HL-60 (cell line): Measurements from ENCODE around the gene TMA16.

Experiments used
- GABPA ChIP-seq: IDR thresholded peaks from 2 replicates; pipeline ENCODE4 v1.6.1; 2012; ENCODE audit warnings: low read depth
- TF ChIP-seq, protein P1 (sequence below): IDR thresholded peaks from one replicate; pipeline ENCODE4 v1.5.1; 2011; ENCODE audit warnings: low read length, control low read depth, inconsistent platforms; ENCODE audit not compliant: insufficient read depth

- no peak for TF ChIP-seq GABPA
- TF ChIP-seq, protein P1, sequence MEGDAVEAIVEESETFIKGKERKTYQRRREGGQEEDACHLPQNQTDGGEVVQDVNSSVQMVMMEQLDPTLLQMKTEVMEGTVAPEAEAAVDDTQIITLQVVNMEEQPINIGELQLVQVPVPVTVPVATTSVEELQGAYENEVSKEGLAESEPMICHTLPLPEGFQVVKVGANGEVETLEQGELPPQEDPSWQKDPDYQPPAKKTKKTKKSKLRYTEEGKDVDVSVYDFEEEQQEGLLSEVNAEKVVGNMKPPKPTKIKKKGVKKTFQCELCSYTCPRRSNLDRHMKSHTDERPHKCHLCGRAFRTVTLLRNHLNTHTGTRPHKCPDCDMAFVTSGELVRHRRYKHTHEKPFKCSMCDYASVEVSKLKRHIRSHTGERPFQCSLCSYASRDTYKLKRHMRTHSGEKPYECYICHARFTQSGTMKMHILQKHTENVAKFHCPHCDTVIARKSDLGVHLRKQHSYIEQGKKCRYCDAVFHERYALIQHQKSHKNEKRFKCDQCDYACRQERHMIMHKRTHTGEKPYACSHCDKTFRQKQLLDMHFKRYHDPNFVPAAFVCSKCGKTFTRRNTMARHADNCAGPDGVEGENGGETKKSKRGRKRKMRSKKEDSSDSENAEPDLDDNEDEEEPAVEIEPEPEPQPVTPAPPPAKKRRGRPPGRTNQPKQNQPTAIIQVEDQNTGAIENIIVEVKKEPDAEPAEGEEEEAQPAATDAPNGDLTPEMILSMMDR = no peak
These were observed 31.9 kb upstream of the TMA16 start for GRCh38 chr4:163462556-163462955.
